BLaER1 (cell line): ENCODE results near the gene TBPL1.
A peak's percentile ranks its signal among the peaks of the same experiment; 100 is the strongest.

Experiments
- H3K27ac ChIP-seq: shearing (Covaris generic); formaldehyde crosslinking; 2 replicates; pipeline ENCODE4 v1.8.1; 2022
- H3K27me3 ChIP-seq: shearing (Covaris generic); formaldehyde crosslinking; 2 replicates; pipeline ENCODE4 v1.8.1; 2022
- H3K36me3 ChIP-seq: shearing (Covaris generic); formaldehyde crosslinking; 2 replicates; pipeline ENCODE4 v1.8.1; 2022
- H3K4me1 ChIP-seq: shearing (Covaris generic); formaldehyde crosslinking; 2 replicates; pipeline ENCODE4 v1.8.1; 2022
- H3K4me2 ChIP-seq: shearing (Covaris generic); formaldehyde crosslinking; 2 replicates; pipeline ENCODE4 v1.8.1; 2022
- H3K4me3 ChIP-seq: shearing (Covaris generic); formaldehyde crosslinking; 2 replicates; pipeline ENCODE4 v1.8.1; 2022
- H3K9ac ChIP-seq: shearing (Covaris generic); formaldehyde crosslinking; 2 replicates; pipeline ENCODE4 v1.8.1; 2022
- H3K9me3 ChIP-seq: shearing (Covaris generic); formaldehyde crosslinking; 2 replicates; pipeline ENCODE4 v1.8.1; 2022
- H4K20me1 ChIP-seq: shearing (Covaris generic); formaldehyde crosslinking; 2 replicates; pipeline ENCODE4 v1.8.1; 2022
- Cebpa-rat ChIP-seq: shearing (Covaris generic); IDR thresholded peaks from 2 replicates; pipeline ENCODE4 v1.8.1; 2022

Gene TBPL1

DNA sequence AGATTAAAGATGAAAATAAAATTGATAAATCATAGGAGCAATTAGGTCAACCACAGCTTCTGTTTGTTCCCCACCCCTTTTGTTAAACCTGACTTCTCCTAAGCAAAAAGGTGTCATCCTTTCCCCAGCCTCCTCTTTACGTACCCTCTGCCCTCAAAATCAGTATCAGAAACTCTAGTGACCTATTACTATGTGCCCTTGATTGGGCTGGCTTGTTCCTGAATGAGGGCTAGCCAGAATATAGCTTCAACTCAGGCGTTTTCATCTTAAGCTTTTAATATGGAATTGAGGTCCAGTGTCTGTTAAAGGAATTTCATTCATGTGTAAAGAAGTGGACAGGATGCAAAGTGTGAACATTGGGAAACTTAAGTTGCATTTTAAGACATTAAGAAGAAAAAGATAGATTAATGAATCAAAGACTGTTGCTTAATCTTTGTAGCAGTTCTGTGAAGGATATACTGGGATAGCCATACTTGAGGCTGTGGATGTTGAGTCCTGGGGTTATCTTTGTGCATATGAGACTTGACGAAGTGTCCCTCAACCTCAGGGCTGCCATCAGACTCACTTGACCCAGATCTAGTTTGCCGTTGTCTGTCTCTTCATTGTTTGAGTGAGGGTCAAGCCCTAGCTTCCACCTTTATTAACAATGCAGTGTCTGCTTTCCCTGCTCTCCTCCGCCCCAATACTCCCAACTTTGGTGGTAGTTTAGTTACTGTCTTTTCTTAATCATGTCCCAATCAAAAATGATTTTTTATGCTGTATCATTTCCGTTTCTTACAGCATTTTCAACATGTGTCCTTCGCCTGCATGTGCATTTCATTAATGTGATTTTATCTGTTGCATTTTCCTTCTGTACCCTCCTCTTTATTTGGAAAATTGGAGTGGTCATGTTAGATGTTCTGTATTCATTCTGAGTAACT is 1.9 kb downstream of the TBPL1 start:
- Histone ChIP-seq H3K4me2 (peak overlapping the region; percentile 94), H3K4me1 (peaks cover 35% of the 10 kb centered on the region), H3K9me3 (0 out of 2 replicates have a peak, but pooled peaks cover 3% of the 10 kb centered on the region), H3K9ac (peak overlapping the region; percentile 93), H3K4me3 (peak overlapping the region; percentile 89; the same call in 1 of the 2 replicates), H3K27ac (no peak overlapping the region), H3K27me3 (no peaks in the 10 kb centered on the region), H3K36me3 (no peaks in the 10 kb centered on the region), H4K20me1 (peaks cover 64% of the 10 kb centered on the region)
- TF ChIP-seq Cebpa-rat: no peak

GRCh38 chr6:133955582-133956415 is 2.8 kb downstream of the TBPL1 start:
- H3K4me2 ChIP-seq: peak overlapping the region; percentile 94
- no peak overlapping the region for H3K27ac ChIP-seq
- 0 out of 2 replicates have a peak, but pooled peaks cover 3% of the 10 kb centered on the region for H3K9me3 ChIP-seq
- H4K20me1 ChIP-seq: peaks cover 73% of the 10 kb centered on the region
- H3K36me3 ChIP-seq: no peaks in the 10 kb centered on the region
- TF ChIP-seq Cebpa-rat: no peak
- H3K4me1 ChIP-seq: peaks cover 35% of the 10 kb centered on the region
- H3K9ac ChIP-seq: no peak overlapping the region
- H3K4me3 ChIP-seq: no peak overlapping the region
- H3K27me3 ChIP-seq: no peaks in the 10 kb centered on the region

- no peak for TF ChIP-seq Cebpa-rat
- H3K36me3 ChIP-seq: peaks cover 3% of the 10 kb centered on the region; the same call in 1 of the 2 replicates
- no peak overlapping the region for H3K4me3 ChIP-seq
- H3K9me3 ChIP-seq: peaks cover 9% of the 10 kb centered on the region
- H3K4me2 ChIP-seq: no peak overlapping the region
- H4K20me1 ChIP-seq: peaks cover 81% of the 10 kb centered on the region
- H3K9ac ChIP-seq: no peak overlapping the region
- H3K4me1 ChIP-seq: peaks cover 28% of the 10 kb centered on the region
- H3K27ac ChIP-seq: no peak overlapping the region
- H3K27me3 ChIP-seq: no peaks in the 10 kb centered on the region
These were observed 3.5 kb downstream of the TBPL1 start for GRCh38 chr6:133956416-133957049.

DNA sequence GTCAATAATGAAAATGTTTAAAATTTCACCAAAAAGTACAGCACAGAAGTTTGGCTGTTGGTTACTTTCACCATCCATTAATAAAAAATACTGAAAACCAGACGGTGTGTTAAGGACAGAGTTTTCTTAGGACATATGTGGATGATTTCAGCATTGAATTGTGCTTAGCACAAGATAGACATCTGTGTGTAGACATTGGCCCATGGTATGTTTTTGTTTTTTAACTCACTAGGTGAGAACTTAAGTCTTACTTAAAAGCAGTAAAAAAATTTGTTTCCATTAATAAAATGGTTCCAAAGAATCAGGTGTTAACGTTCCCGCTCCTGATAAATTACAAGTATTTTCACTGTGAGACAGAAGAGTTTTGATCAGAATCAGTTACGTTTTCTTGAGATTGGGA is 4.2 kb downstream of the TBPL1 start:
- no peak overlapping the region for H3K9ac ChIP-seq
- H3K36me3 ChIP-seq: peaks cover 9% of the 10 kb centered on the region; the same call in 1 of the 2 replicates
- no peaks in the 10 kb centered on the region for H3K27me3 ChIP-seq
- no peak overlapping the region for H3K4me3 ChIP-seq
- no peak overlapping the region for H3K27ac ChIP-seq
- peaks cover 13% of the 10 kb centered on the region for H3K9me3 ChIP-seq
- peaks cover 88% of the 10 kb centered on the region for H4K20me1 ChIP-seq
- H3K4me1 ChIP-seq: peaks cover 27% of the 10 kb centered on the region
- TF ChIP-seq Cebpa-rat: no peak
- H3K4me2 ChIP-seq: no peak overlapping the region

DNA sequence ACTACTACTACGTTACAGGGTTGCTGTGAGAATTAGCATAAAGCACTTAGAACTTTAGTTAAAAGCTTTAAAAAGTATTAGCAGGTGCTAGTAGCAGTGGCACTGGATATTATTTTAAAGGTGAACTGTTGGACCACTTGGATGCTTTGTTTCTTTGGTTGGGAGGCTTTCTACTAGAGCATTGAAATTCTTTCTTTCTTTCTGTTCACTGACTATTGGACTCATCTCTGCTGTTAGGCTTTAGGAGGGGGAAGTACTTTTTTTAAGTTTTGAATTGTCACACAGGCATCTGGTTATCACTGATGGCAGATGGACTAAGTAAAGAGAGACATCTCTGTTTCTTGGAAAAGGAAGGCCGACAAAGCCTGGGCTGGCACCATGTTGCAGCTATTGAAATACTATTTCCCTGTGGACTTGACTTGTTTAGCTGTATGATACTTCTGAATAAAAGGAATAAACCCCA is 4.8 kb downstream of the TBPL1 start:
- Histone ChIP-seq H3K4me2 (no peak overlapping the region), H3K36me3 (peaks cover 9% of the 10 kb centered on the region; the same call in 1 of the 2 replicates), H3K27me3 (no peaks in the 10 kb centered on the region), H3K9me3 (peaks cover 13% of the 10 kb centered on the region), H3K27ac (no peak overlapping the region), H3K4me1 (peaks cover 27% of the 10 kb centered on the region), H4K20me1 (peaks cover 92% of the 10 kb centered on the region), H3K4me3 (no peak overlapping the region), H3K9ac (no peak overlapping the region)
- no peak for TF ChIP-seq Cebpa-rat

- TF ChIP-seq Cebpa-rat: no peak
- Histone ChIP-seq H3K4me2 (no peak overlapping the region), H3K9ac (no peak overlapping the region), H3K27me3 (no peaks in the 10 kb centered on the region), H4K20me1 (peaks cover 99% of the 10 kb centered on the region), H3K4me3 (no peak overlapping the region), H3K9me3 (peaks cover 13% of the 10 kb centered on the region), H3K4me1 (peaks cover 26% of the 10 kb centered on the region), H3K36me3 (peaks cover 9% of the 10 kb centered on the region; the same call in 1 of the 2 replicates), H3K27ac (no peak overlapping the region)
These were observed 5.8 kb downstream of the TBPL1 start for GRCh38 chr6:133958791-133959190.

DNA sequence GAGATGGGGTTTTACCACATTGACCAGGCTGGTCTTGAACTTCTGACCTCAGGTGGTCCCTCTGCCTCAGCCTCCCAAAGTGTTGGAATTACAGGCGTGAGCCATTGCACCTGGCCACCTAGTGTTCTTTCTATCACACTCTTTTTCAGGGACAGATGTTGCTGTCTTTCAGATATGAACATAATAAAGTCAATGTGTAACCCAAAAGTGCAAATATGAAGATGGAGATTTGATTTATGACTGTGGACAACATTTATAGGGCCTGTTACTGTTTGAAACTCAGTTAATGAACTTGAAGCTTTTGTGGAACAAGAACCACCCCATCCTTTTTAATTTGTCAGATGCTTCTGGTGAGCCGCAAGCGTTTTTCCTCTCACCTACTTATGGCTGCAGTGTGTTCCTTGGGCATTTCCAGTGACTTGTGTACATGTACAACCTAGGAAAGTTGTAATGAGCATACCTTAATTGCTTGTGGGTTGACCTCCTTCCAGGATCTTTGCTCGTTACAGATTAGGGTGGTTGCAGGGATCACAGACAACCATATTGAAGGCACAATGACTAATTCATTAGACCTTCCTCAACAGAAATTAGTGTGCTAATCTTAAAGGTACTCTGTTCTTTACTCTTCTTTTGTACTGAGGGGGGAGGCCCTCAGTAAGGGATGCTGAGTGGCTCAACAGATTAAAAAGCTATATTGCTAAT is 6.8 kb downstream of the TBPL1 start:
- H3K4me2 ChIP-seq: no peak overlapping the region
- H3K4me3 ChIP-seq: no peak overlapping the region
- no peaks in the 10 kb centered on the region for H3K27me3 ChIP-seq
- no peak overlapping the region for H3K27ac ChIP-seq
- peaks cover 99% of the 10 kb centered on the region for H4K20me1 ChIP-seq
- H3K9ac ChIP-seq: no peak overlapping the region
- peaks cover 9% of the 10 kb centered on the region; the same call in 1 of the 2 replicates for H3K36me3 ChIP-seq
- peaks cover 16% of the 10 kb centered on the region for H3K4me1 ChIP-seq
- no peak for TF ChIP-seq Cebpa-rat
- peaks cover 13% of the 10 kb centered on the region for H3K9me3 ChIP-seq

- H4K20me1 ChIP-seq: peaks cover 96% of the 10 kb centered on the region
- TF ChIP-seq Cebpa-rat: no peak
These were observed 8.8 kb downstream of the TBPL1 start for GRCh38 chr6:133961831-133962230.

GRCh38 chr6:133964052-133964451 is 11.0 kb downstream of the TBPL1 start:
- Histone ChIP-seq H3K27ac (no peak overlapping the region), H3K9ac (no peak overlapping the region), H3K9me3 (peaks cover 13% of the 10 kb centered on the region), H3K4me1 (peaks cover 23% of the 10 kb centered on the region), H3K27me3 (no peaks in the 10 kb centered on the region), H4K20me1 (peaks cover 96% of the 10 kb centered on the region), H3K36me3 (peaks cover 9% of the 10 kb centered on the region; the same call in 1 of the 2 replicates), H3K4me2 (no peak overlapping the region), H3K4me3 (no peak overlapping the region)
- TF ChIP-seq Cebpa-rat: no peak

More at GRCh38 chr6:133961831-133962230, 8.8 kb downstream of the TBPL1 start:
- no peaks in the 10 kb centered on the region for H3K27me3 ChIP-seq
- no peak overlapping the region for H3K9ac ChIP-seq
- H3K27ac ChIP-seq: no peak overlapping the region
- H3K9me3 ChIP-seq: peaks cover 13% of the 10 kb centered on the region
- peaks cover 9% of the 10 kb centered on the region; the same call in 1 of the 2 replicates for H3K36me3 ChIP-seq
- H3K4me1 ChIP-seq: peaks cover 21% of the 10 kb centered on the region
- H3K4me3 ChIP-seq: no peak overlapping the region
- H3K4me2 ChIP-seq: no peak overlapping the region
